GM12872 (cell line): ENCODE results near the gene TRIM33.

Experiments used
- CTCF ChIP-seq: IDR thresholded peaks from 3 replicates; pipeline ENCODE4 v1.5.1; 2011; ENCODE audit warnings: low read depth, mild to moderate bottlenecking, low read length, moderate library complexity; ENCODE audit not compliant: insufficient read depth

TRIM33 gene

GRCh38 chr1:114479134-114479533 lies 31.9 kb downstream of the TRIM33 start:
- TF ChIP-seq CTCF: no peak

GRCh38 chr1:114473796-114474195 lies 37.2 kb downstream of the TRIM33 start:
- TF ChIP-seq CTCF: no peak

- TF ChIP-seq CTCF: no peak
These were observed 38.6 kb downstream of the TRIM33 start for GRCh38 chr1:114472408-114472807.

GRCh38 chr1:114470681-114471080 lies 40.3 kb downstream of the TRIM33 start:
- TF ChIP-seq CTCF: no peak

- TF ChIP-seq CTCF: no peak
These were observed 42.1 kb downstream of the TRIM33 start for GRCh38 chr1:114468710-114469468.

GRCh38 chr1:114468047-114468446 lies 43.0 kb downstream of the TRIM33 start:
- no peak for TF ChIP-seq CTCF

GRCh38 chr1:114467491-114467890 lies 43.5 kb downstream of the TRIM33 start:
- no peak for TF ChIP-seq CTCF
